HepG2 (cell line): Measurements from ENCODE around the gene COL4A2. TPM values are rescaled to one million over a fixed set of nuclear protein-coding genes. Genes with fewer than 3 reads are reported as not detected.

Source experiments
- ATAC-seq: fragments of 200-7000 bp; cut with Tn5 transposase; 3 replicates; pipeline ENCODE4 v1.9.1; 2020; ENCODE audit warnings: mild to moderate bottlenecking, moderate library complexity
- BruUV-seq: library from RNA; stranded (reverse); fragments of 400-500 nt; replicated peaks from 2 replicates; lab custom pipeline; 2021; lab: Mats Ljungman, UMichigan
- CTCF ChIA-PET: fragments of 300-600 bp; formaldehyde crosslinking; extraction: SDS; loops from one replicate; lab custom pipeline; 2021; ENCODE audit warnings: low total read pairs, inconsistent platforms, low intra/inter-chr PET ratio; lab: Yijun Ruan, JAX
- POLR2A ChIA-PET: fragments of 350-600 bp; sonication (Branson Sonifier 250); formaldehyde crosslinking; loops from one replicate; lab custom pipeline; 2020; ENCODE audit warnings: antibody characterized with exemption, inconsistent platforms; lab: Yijun Ruan, JAX
- DNase-seq: peaks from one replicate; pipeline ENCODE4 v3.0.0-alpha.2; 2015; ENCODE audit warnings: low spot score
- FAIRE-seq: peaks from 3 replicates; lab custom pipeline; 2011; peaks lifted over from hg19 to GRCh38; lab: Jason Lieb, UNC
- H2AFZ ChIP-seq: one replicate; pipeline ENCODE4 v1.6.1; 2011; ENCODE audit warnings: low read length, inconsistent platforms
- H3K27ac ChIP-seq: fragments of 300-600 bp; 3 replicates; pipeline ENCODE4 v1.8.0; 2011; ENCODE audit warnings: mixed run types, mild to moderate bottlenecking, mixed read lengths, low read length, inconsistent platforms; ENCODE audit not compliant: insufficient read depth; ENCODE audit errors: extremely low read length
- H3K27me3 ChIP-seq, 2 experiments: fragments of 200-600 bp in 1 of 2; 2 replicates in 1 of 2; 3 replicates in 1 of 2; pipeline versions ENCODE4 v1.6.0 to v1.8.0; 2011; ENCODE audit warnings: low read length in 2 of 2, mild to moderate bottlenecking in 2 of 2, moderate library complexity in 2 of 2, inconsistent platforms in 1 of 2; ENCODE audit not compliant: insufficient read depth in 2 of 2, control insufficient read depth in 1 of 2
- H3K36me3 ChIP-seq, 2 experiments: fragments of 200-600 bp in 1 of 2; replicated peaks in 1 of 2; 2 replicates in 1 of 2; 3 replicates in 1 of 2; pipeline versions ENCODE4 v1.5.1 to v1.8.0; 2011; ENCODE audit warnings: low read length in 2 of 2, inconsistent platforms in 1 of 2; ENCODE audit not compliant: insufficient read depth in 2 of 2, control insufficient read depth in 1 of 2
- H3K4me1 ChIP-seq: 2 replicates; pipeline ENCODE4 v1.5.1; 2012; ENCODE audit warnings: low read length, inconsistent platforms; ENCODE audit not compliant: insufficient read depth
- H3K4me2 ChIP-seq: 2 replicates; pipeline ENCODE4 v1.6.0; 2011; ENCODE audit warnings: low read depth, low read length, inconsistent platforms
- H3K4me3 ChIP-seq, 3 experiments: fragments of 200-600 bp in 1 of 3; sonication (generic), shearing (Covaris generic) in 1 of 3; replicated peaks in 1 of 3; 2 replicates each; pipeline ENCODE4 v1.5.1; 2011 to 2016; ENCODE audit warnings: low read length in 3 of 3, inconsistent platforms in 2 of 3, low read depth in 2 of 3, mild to moderate bottlenecking in 2 of 3, control low read depth in 1 of 3, mixed read lengths in 1 of 3; ENCODE audit not compliant: insufficient read depth in 1 of 3
- H3K79me2 ChIP-seq: one replicate; pipeline ENCODE4 v1.6.1; 2011; ENCODE audit warnings: low read length, inconsistent platforms; ENCODE audit not compliant: insufficient read depth
- H3K9ac ChIP-seq: 2 replicates; pipeline ENCODE4 v1.6.0; 2011; ENCODE audit warnings: mild to moderate bottlenecking, low read depth, low read length, inconsistent platforms; ENCODE audit not compliant: insufficient read depth
- H3K9me3 ChIP-seq: 2 replicates; pipeline ENCODE4 v1.5.1; 2012; ENCODE audit warnings: mild to moderate bottlenecking, low read length
- H4K20me1 ChIP-seq: 2 replicates; pipeline ENCODE4 v1.6.0; 2011; ENCODE audit warnings: inconsistent platforms, mild to moderate bottlenecking, low read length, moderate library complexity; ENCODE audit not compliant: insufficient read depth
- CREB1 ChIP-seq, 2 experiments: fragments of 450-650 bp in 1 of 2; IDR thresholded peaks; 2 replicates each; pipeline ENCODE4 v1.6.1; 2016 to 2017; ENCODE audit warnings: control low read depth in 1 of 2, mild to moderate bottlenecking in 1 of 2, missing compliant biosample characterization in 1 of 2, missing genetic modification characterization in 1 of 2
- YEATS4 ChIP-seq: sonication (generic); formaldehyde crosslinking; IDR thresholded peaks from 2 replicates; pipeline ENCODE4 v1.4.0; 2020; ENCODE audit warnings: missing genetic modification reagents, borderline replicate concordance
- ZNF510 ChIP-seq: sonication (generic); formaldehyde crosslinking; IDR thresholded peaks from 2 replicates; pipeline ENCODE4 v1.4.0; 2020; ENCODE audit warnings: low read depth, mild to moderate bottlenecking, missing genetic modification reagents
- WGBS: methylation state at CpG from one replicate; pipeline ENCODE4 v1.1.6; 2017; ENCODE audit warnings: low lambda C conversion rate; 5-methylcytosine and 5-hydroxymethylcytosine counted together
- in situ Hi-C: cut with HindIII; loops from 2 replicates; pipeline ENCODE4 v1.10.0; 2017; ENCODE audit warnings: low pct_unique_long_range_greater_than_20kb; ENCODE audit not compliant: extremely low pct_ligation_motif_present
- intact Hi-C: fragments of 100-400 bp; cut with micrococcal nuclease; formaldehyde crosslinking; loops from one replicate; pipeline ENCODE4 v1.10.0; 2022; ENCODE audit not compliant: unreplicated experiment
- polyA plus RNA-seq, 8 experiments: library from polyadenylated mRNA; depleted of rRNA in 3 of 8; stranded (reverse) in 7 of 8; unstranded in 1 of 8; fragments of >200 nt; fragmentation: Illumina TruSeq in 4 of 8; extraction: Trizol in 4 of 8; gene quantifications; 2 replicates each; pipeline versions ENCODE4 v1.2.1 to v1.2.3, GENCODE V29; 2011 to 2016; ENCODE audit warnings: low read depth in 4 of 8, missing spikeins in 1 of 8, mixed read lengths in 1 of 8; ENCODE audit not compliant: insufficient read depth in 1 of 8
- total RNA-seq, 5 experiments: library from RNA; depleted of rRNA; stranded (reverse); fragments of >200 nt; fragmentation: Illumina TruSeq; extraction: Trizol; gene quantifications; 2 replicates each; pipeline ENCODE4 v1.2.3, GENCODE V29; 2016; ENCODE audit warnings: low read depth in 1 of 5
- TF ChIP-seq, protein P1 (sequence below): sonication (generic); formaldehyde crosslinking; IDR thresholded peaks from 2 replicates; pipeline ENCODE4 v1.5.0; 2020; ENCODE audit warnings: mild to moderate bottlenecking, missing genetic modification reagents, moderate library complexity
- TF ChIP-seq, protein P2 (sequence below): sonication (generic); formaldehyde crosslinking; IDR thresholded peaks from 2 replicates; pipeline ENCODE4 v1.5.0; 2020; ENCODE audit warnings: missing genetic modification reagents

Gene COL4A2
- total and polyA plus RNA-seq, 2 of the 13 experiments (the other 11 are each of a cell fraction or from before 2014, with no cell fraction given), result 0.22 to 1.9 TPM

DNA sequence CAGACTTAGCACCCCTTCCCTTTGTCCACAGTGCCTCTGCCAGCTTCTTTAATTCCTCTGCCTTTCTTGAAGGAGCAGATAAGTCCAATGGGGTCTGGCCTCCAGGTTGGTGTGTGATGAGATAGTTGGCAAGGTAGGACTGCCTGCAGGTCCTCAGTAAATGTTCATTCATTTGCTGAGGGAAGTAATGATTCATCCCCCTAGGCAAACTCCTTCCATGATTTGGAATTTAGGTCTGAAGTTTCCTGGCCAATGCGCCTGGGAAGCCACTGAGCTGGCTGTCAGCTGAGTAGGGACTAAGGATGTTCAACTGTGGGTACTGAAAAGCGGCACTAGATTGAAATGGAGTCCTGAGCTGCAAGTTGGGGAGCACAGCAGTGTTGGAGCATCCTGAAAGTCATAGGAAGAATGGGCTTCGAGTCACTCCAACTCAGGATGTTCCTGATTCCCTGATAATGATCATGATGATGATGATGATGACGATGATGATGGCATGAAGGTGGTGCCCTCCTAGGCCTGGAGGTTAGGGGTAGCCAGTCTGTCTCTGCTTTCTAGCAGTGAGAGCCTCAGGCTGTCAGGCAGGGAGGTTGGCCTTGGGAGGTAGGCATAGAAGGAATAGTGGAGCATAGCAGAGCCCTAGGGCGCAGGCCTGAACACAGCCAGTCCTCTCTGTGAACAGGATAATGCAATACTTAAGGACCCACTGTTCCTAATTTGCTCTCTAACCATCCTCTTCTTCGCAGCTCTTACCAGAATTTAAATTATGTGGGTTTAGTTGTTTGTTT is 44.7 kb downstream of the COL4A2 start:
- ATAC-seq, result no peak
- no peaks in the 10 kb centered on the region for H4K20me1 ChIP-seq
- intact Hi-C loops, result no loop called here
- TF ChIP-seq CREB1 (IDR thresholded peaks at IDR 0.05) (peak; percentile 82), CREB1 (CRISPR knock-in tag; IDR thresholded peaks at IDR 0.05) (no peak), YEATS4 (CRISPR knock-in tag) (no peak)
- BruUV-seq, result no TSS peak
- no peak for DNase-seq
- no peak overlapping the region for H3K9ac ChIP-seq
- peaks cover 0 to 23% of the 10 kb centered on the region in 2 experiments; a peak in 1 of 5 replicates for H3K27me3 ChIP-seq
- FAIRE-seq, result no peak
- no peak overlapping the region for H3K4me3 ChIP-seq
- no peaks in the 10 kb centered on the region for H3K9me3 ChIP-seq
- in situ Hi-C loops, result no loop called here
- H3K36me3 ChIP-seq, result no peaks in the 10 kb centered on the region
- 13% methylated on average over 5 of the region's 6 CpGs for WGBS
- ChIA-PET POLR2A (no interaction called here), CTCF (no interaction called here)
- H3K79me2 ChIP-seq, result no peaks in the 10 kb centered on the region
- no peak overlapping the region for H2AFZ ChIP-seq
- no peak overlapping the region for H3K27ac ChIP-seq
- H3K4me1 ChIP-seq, result no peaks in the 10 kb centered on the region
- no peak overlapping the region for H3K4me2 ChIP-seq

DNA sequence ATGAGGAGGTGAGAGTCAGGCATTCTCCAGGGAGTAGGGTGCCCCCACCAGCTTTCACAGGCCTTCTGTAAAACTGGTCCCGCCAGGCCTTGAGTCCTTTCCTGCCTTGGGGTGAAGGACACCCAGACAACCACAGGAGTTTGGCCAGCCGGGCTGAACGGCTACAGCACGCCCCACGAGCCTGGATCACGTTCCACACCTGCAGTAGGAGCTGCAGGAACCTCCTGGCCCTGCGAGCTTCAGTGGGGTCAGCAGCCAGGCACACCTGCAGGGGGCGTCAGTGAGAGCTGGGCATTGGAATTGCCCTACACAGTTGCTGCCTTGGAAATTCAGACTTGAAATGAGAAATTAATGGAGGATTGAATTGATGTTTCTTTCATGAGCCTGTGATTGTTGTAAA is 45.7 kb downstream of the COL4A2 start:
- H2AFZ ChIP-seq, result no peak overlapping the region
- H3K9me3 ChIP-seq, result no peaks in the 10 kb centered on the region
- H3K79me2 ChIP-seq, result no peaks in the 10 kb centered on the region
- no peak for ATAC-seq
- H4K20me1 ChIP-seq, result no peaks in the 10 kb centered on the region
- peaks cover 0 to 19% of the 10 kb centered on the region in 2 experiments; a peak in 1 of 5 replicates for H3K27me3 ChIP-seq
- H3K4me2 ChIP-seq, result no peak overlapping the region
- no peaks in the 10 kb centered on the region for H3K4me1 ChIP-seq
- no peak overlapping the region for H3K9ac ChIP-seq
- in situ Hi-C loops, result no loop called here
- TF ChIP-seq, protein P1, sequence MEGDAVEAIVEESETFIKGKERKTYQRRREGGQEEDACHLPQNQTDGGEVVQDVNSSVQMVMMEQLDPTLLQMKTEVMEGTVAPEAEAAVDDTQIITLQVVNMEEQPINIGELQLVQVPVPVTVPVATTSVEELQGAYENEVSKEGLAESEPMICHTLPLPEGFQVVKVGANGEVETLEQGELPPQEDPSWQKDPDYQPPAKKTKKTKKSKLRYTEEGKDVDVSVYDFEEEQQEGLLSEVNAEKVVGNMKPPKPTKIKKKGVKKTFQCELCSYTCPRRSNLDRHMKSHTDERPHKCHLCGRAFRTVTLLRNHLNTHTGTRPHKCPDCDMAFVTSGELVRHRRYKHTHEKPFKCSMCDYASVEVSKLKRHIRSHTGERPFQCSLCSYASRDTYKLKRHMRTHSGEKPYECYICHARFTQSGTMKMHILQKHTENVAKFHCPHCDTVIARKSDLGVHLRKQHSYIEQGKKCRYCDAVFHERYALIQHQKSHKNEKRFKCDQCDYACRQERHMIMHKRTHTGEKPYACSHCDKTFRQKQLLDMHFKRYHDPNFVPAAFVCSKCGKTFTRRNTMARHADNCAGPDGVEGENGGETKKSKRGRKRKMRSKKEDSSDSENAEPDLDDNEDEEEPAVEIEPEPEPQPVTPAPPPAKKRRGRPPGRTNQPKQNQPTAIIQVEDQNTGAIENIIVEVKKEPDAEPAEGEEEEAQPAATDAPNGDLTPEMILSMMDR (CRISPR knock-in tag), result peak; percentile 10; the same call in 1 of the 2 replicates
- no peak for TF ChIP-seq ZNF510 (CRISPR knock-in tag)
- TF ChIP-seq, protein P2, sequence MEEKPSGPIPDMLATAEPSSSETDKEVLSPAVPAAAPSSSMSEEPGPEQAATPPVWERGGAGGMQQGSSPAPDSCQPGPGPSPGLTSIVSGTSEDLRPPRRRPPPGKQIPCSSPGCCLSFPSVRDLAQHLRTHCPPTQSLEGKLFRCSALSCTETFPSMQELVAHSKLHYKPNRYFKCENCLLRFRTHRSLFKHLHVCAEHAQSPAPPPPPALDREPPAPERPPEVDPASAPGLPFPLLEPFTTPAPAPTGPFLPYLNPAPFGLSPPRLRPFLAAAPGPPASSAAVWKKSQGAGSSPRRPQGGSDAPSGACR (CRISPR knock-in tag), result no peak
- TF ChIP-seq, all 625 proteins: peak for 1
- no peak overlapping the region for H3K27ac ChIP-seq
- FAIRE-seq (no peak), DNase-seq (no peak)
- no peaks in the 10 kb centered on the region for H3K36me3 ChIP-seq
- WGBS, result 3% methylated on average over 5 of the region's 8 CpGs
- BruUV-seq, result no TSS peak
- ChIA-PET POLR2A (no interaction called here), CTCF (no interaction called here)
- H3K4me3 ChIP-seq, result no peak overlapping the region
- intact Hi-C loops, result no loop called here
